CD4-positive, alpha-beta T cell treated with Interleukin-21 for 1 hour (primary cell): ENCODE measurements around the gene DUSP10.
A peak's percentile ranks its signal among the peaks of the same experiment; 100 is the strongest.

Source experiments
- DNase-seq: peaks from one replicate; pipeline ENCODE4 v3.0.0-alpha.2; 2020

Gene DUSP10

GRCh38 chr1:221690858-221691257 lies 51.0 kb downstream of the DUSP10 start:
- no peak for DNase-seq

GRCh38 chr1:221689138-221689537 lies 52.8 kb downstream of the DUSP10 start:
- peak; percentile 42 for DNase-seq

- DNase-seq = no peak
These were observed 53.4 kb downstream of the DUSP10 start for GRCh38 chr1:221688488-221688843.

GRCh38 chr1:221687836-221688487 lies 53.9 kb downstream of the DUSP10 start:
- DNase-seq = no peak

GRCh38 chr1:221683681-221684080 lies 58.2 kb downstream of the DUSP10 start:
- DNase-seq = no peak

- no peak for DNase-seq
These were observed 61.8 kb downstream of the DUSP10 start for GRCh38 chr1:221680085-221680484.

GRCh38 chr1:221678014-221678413 lies 63.9 kb downstream of the DUSP10 start:
- DNase-seq = no peak

- no peak for DNase-seq
These were observed 65.7 kb downstream of the DUSP10 start for GRCh38 chr1:221675880-221676800.

GRCh38 chr1:221672965-221673364 lies 68.9 kb downstream of the DUSP10 start:
- DNase-seq = no peak

GRCh38 chr1:221672239-221672645 lies 69.6 kb downstream of the DUSP10 start:
- no peak for DNase-seq

GRCh38 chr1:221670081-221670480 lies 71.8 kb downstream of the DUSP10 start:
- DNase-seq = no peak

GRCh38 chr1:221669441-221669840 lies 72.4 kb downstream of the DUSP10 start:
- DNase-seq = no peak

GRCh38 chr1:221667504-221667903 lies 74.4 kb downstream of the DUSP10 start:
- no peak for DNase-seq

- no peak for DNase-seq
These were observed 77.6 kb downstream of the DUSP10 start for GRCh38 chr1:221664253-221664652.

GRCh38 chr1:221663321-221663720 lies 78.6 kb downstream of the DUSP10 start:
- DNase-seq = no peak

GRCh38 chr1:221655766-221656305 lies 86.1 kb downstream of the DUSP10 start:
- no peak for DNase-seq
